Aortic smooth muscle cell (primary cell): ENCODE results near the gene ASGR1. TPM values are rescaled to one million over a fixed set of nuclear protein-coding genes. Genes with fewer than 3 reads are reported as not detected.

Experiments
- total RNA-seq: library from RNA; depleted of rRNA; stranded (reverse); fragments of >200 nt; gene quantifications from 2 replicates; pipeline ENCODE4 v1.2.3, GENCODE V29; 2014

ASGR1 gene, protein sequence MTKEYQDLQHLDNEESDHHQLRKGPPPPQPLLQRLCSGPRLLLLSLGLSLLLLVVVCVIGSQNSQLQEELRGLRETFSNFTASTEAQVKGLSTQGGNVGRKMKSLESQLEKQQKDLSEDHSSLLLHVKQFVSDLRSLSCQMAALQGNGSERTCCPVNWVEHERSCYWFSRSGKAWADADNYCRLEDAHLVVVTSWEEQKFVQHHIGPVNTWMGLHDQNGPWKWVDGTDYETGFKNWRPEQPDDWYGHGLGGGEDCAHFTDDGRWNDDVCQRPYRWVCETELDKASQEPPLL
- total RNA-seq: 0.66 and 0.68 TPM in 2 replicates

DNA sequence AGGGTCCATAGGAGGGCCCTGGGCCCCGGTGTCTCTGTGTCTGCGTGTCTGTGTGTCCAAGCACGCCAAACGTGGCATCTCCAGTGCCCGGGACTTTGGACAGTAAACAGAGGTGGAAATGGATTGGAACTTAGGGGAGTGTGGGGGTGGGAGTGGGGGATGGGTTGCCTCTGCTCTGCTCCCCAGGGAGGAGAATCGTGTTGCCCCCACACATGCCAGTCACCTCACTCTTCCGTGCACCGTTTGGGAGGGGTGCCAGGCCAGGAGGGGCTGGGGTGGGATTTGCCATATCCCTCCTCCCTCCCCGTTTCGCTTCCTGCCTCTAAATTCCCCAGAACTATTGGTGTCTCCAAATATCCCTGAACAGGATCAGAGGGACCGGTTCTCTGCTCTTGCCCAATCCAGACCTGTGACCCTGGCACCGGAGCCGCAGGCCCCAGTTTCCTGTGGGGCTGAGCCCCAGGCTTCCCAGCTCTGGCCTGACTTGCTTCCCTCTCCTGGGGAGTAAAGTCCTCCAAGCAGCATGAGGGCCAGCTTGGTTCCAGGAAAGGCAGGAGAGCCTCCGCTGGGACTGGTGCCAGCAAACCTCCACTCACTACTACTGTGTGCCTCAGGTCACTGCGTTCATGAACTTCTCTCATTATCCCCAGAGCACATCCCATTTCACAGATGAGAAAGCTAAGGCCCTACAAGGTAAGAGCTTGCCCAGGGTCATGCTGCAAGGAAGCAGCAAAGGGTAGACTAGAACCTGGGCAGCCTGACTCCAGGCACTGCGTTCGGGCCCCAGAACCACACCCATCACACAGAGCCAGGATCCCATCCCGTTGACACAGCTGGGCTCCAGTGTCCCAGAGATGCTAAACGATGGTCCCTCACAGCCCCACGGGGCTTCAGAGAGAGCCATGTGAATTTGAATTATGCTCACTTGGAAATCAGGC is at the start of gene ASGR1:
TSS of gene ASGR1 (minus strand) at position 54 of the 938 bp plus-strand sequence. CDS start 807 bp downstream, outside the sequence.

DNA sequence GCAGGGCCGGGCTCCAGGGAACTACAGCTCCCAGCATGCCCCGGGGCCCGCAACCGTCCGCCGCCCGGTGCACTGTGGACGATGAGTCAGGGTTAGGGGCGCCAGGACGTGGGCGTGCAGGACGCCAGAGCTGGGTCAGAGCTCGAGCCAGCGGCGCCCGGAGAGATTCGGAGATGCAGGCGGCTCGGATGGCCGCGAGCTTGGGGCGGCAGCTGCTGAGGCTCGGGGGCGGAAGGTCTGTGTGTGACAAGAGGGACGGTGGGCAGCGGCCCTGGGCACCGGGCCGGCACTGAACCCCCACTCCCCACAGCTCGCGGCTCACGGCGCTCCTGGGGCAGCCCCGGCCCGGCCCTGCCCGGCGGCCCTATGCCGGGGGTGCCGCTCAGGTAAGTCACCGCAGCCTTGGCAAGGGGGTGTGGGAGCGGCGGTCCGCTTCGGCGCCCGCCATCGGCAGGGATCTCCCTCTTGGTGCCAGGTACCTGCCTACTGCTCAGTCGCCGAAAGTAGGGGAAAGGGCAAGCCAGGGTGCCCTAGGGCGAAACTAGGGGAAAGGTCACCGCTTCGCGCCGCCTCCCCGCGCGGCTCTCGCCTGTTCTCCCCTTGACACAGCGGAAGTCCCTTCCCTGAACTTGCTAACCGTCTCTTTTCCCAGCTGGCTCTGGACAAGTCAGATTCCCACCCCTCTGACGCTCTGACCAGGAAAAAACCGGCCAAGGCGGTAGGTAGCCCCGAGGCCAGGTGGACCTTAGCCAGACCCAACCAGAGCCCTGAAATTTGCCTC is 40.8 kb upstream of the ASGR1 start, which contains the start of the genes ACADVL and DLG4:
TSS of gene ACADVL (plus strand) at position 127 of the 781 bp plus-strand sequence. CDS start at position 174, 47 bp downstream.
TSS of gene DLG4 (minus strand) at position 25 of the 781 bp plus-strand sequence.

Other genes starting within 250 kb of the ASGR1 start
- not detected in 2 replicates for gene ALOX12, start 183.3 kb downstream of the ASGR1 start, total RNA-seq
- gene RNASEK, start 166.7 kb downstream of the ASGR1 start, total RNA-seq: 44.5 and 53.0 TPM in 2 replicates
- gene BCL6B, start 156.3 kb downstream of the ASGR1 start, total RNA-seq: 3.4 and 7.3 TPM in 2 replicates
- gene SLC16A13, start 143.4 kb downstream of the ASGR1 start, total RNA-seq: 0.12 and 0.13 TPM in 2 replicates
- gene SLC16A11, start 135.3 kb downstream of the ASGR1 start, total RNA-seq: not detected in 2 replicates
- gene CLEC10A, start 99.1 kb downstream of the ASGR1 start, total RNA-seq: 0.19 TPM in 1 of 2 replicates, not detected in the other
- not detected in 2 replicates for gene ASGR2, start 64.5 kb downstream of the ASGR1 start, total RNA-seq
- gene DLG4, start 40.5 kb upstream of the ASGR1 start, total RNA-seq: 15.0 and 16.0 TPM in 2 replicates
- gene ACADVL, start 40.6 kb upstream of the ASGR1 start, total RNA-seq: 273 and 426 TPM in 2 replicates
- 69.3 and 76.5 TPM in 2 replicates for gene DVL2, start 55.1 kb upstream of the ASGR1 start, total RNA-seq
- gene PHF23, start 60.1 kb upstream of the ASGR1 start, total RNA-seq: 33.3 and 34.9 TPM in 2 replicates
- 172 and 209 TPM in 2 replicates for gene GABARAP, start 63.1 kb upstream of the ASGR1 start, total RNA-seq
- 17.6 and 35.4 TPM in 2 replicates for gene CTDNEP1, start 72.4 kb upstream of the ASGR1 start, total RNA-seq
- 29.7 and 35.6 TPM in 2 replicates for gene ELP5, start 72.8 kb upstream of the ASGR1 start, total RNA-seq
- 3.5 and 8.2 TPM in 2 replicates for gene CLDN7, start 83.1 kb upstream of the ASGR1 start, total RNA-seq
- gene SLC2A4, start 102.3 kb upstream of the ASGR1 start, total RNA-seq: 0.13 and 0.19 TPM in 2 replicates
- gene YBX2, start 115.3 kb upstream of the ASGR1 start, total RNA-seq: not detected in 2 replicates
- gene EIF5A, start 128.3 kb upstream of the ASGR1 start, total RNA-seq: 541 and 738 TPM in 2 replicates
- 33.6 and 40.6 TPM in 2 replicates for gene GPS2, start 136.0 kb upstream of the ASGR1 start, total RNA-seq
- 14.2 and 18.9 TPM in 2 replicates for gene NEURL4, start 150.0 kb upstream of the ASGR1 start, total RNA-seq
- 0.56 and 2.2 TPM in 2 replicates for gene ACAP1, start 157.2 kb upstream of the ASGR1 start, total RNA-seq
- gene KCTD11, start 172.8 kb upstream of the ASGR1 start, total RNA-seq: 5.8 and 5.9 TPM in 2 replicates
- gene TMEM95, start 175.8 kb upstream of the ASGR1 start, total RNA-seq: not detected in 2 replicates
- not detected in 2 replicates for gene TNK1, start 201.7 kb upstream of the ASGR1 start, total RNA-seq
- gene PLSCR3, start 215.2 kb upstream of the ASGR1 start, total RNA-seq: 18.6 and 25.4 TPM in 2 replicates
- 55.4 and 82.8 TPM in 2 replicates for gene TMEM256, start 224.7 kb upstream of the ASGR1 start, total RNA-seq
- gene NLGN2, start 228.5 kb upstream of the ASGR1 start, total RNA-seq: 2.5 and 6.7 TPM in 2 replicates
- gene SPEM1, start 241.0 kb upstream of the ASGR1 start, total RNA-seq: not detected in 2 replicates
- not detected in 2 replicates for gene SPEM2, start 246.2 kb upstream of the ASGR1 start, total RNA-seq
- not detected in 2 replicates for gene SPEM3, start 249.5 kb upstream of the ASGR1 start, total RNA-seq